ENCODE data around the gene MTMR3.

Gene MTMR3

GRCh38 chr22:29994943-29995342 lies 112.0 kb downstream of the MTMR3 start:
- DNase-seq (ENCODE audit: extremely low spot score, insufficient read length, low read depth), result no peak
- FAIRE-seq, result no peak

GRCh38 chr22:29997107-29997506 lies 114.1 kb downstream of the MTMR3 start:
- no peak for FAIRE-seq

DNA sequence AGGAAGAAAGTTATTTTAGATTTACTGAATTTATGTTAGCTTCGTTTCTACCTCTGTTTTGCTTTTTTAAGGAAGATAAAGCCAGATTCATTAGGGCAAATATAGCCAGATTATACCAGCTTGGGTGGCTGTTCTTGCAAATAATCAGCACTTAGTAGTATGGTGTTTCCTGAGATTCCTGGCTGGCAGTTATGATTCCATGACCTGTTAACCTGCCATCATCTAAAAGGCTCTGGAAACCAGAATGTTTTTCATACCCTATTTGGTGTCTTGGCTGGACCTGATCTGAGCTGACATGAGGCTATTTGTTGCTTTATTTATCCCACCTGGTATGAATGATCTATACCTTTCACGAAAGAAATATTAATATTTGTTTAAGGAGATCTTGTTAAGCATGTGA lies 114.5 kb downstream of the MTMR3 start:
- FAIRE-seq (no peak), DNase-seq (ENCODE audit: extremely low spot score, insufficient read length, low read depth) (no peak)

More at GRCh38 chr22:29997107-29997506, 114.1 kb downstream of the MTMR3 start:
- no peak for DNase-seq (ENCODE audit: extremely low spot score, insufficient read length, low read depth)

DNA sequence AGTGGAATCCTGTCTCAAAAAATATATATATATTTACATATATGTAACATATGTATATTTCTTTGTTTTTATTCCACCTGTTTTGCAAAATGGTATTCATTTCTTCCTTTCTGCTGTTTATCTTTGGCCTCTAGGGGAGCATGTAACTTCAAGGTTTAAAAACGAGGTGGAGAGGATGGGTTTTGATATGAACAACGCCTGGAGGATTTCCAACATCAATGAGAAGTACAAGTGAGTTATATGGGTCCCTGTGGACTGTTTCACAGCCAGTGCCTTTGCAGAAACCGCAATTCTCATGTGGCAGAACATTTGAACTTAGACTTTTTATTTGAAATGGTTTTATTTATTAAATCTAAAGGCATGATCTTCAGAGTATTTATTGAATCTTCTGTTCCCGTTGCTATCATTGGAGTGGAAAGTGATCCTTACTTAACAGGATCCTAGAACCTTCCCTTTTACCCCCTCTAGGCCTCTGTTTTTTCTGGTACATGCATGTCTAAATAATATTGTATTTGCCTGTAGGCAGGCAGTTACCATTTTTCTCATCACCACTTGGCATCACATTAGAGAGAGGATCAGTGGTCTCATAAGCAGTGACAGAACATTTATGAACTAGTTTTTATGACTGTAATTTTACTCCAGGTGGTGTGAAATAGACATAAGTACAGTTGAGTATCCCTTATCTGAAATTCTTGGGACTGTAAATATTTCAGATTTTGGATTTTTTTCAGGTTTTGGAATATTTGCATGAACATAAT lies 115.8 kb downstream of the MTMR3 start:
- FAIRE-seq, result peak; percentile 57
- DNase-seq (ENCODE audit: extremely low spot score, insufficient read length, low read depth), result no peak

GRCh38 chr22:30000566-30000965 lies 117.6 kb downstream of the MTMR3 start:
- FAIRE-seq (no peak), DNase-seq (ENCODE audit: extremely low spot score, insufficient read length, low read depth) (no peak)

- FAIRE-seq, result no peak
These were observed 118.5 kb downstream of the MTMR3 start for GRCh38 chr22:30001459-30001858.

DNA sequence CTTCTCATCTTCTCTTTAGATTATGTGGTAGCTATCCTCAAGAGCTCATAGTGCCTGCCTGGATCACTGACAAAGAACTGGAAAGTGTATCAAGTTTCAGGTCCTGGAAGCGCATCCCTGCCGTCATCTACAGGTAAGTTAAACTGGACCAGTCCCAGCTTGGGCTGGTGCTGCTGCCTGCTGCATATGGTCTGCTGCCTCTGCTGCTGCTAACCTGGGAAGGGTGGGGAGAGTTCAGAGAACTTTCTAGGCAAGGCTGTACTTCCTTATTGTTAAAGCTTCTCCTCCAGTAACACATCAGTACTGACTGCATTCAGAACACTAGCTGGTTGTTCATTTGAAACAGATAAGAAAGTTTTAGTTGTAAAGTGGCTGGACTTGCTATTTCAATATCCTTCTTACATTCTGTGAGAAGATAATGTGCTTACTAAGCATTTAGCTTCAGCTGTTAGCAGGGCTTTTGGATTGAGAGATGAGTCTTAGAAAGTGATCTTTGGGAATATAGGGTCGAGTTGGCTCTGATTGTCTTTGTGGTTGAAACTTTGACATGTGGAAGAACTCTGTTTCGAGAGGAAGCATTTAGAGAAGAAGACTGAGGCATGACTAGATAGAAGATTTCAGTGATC lies 120.0 kb downstream of the MTMR3 start:
- FAIRE-seq (no peak), DNase-seq (ENCODE audit: extremely low spot score, insufficient read length, low read depth) (no peak)

More at GRCh38 chr22:30001459-30001858, 118.5 kb downstream of the MTMR3 start:
- no peak for DNase-seq (ENCODE audit: extremely low spot score, insufficient read length, low read depth)

DNA sequence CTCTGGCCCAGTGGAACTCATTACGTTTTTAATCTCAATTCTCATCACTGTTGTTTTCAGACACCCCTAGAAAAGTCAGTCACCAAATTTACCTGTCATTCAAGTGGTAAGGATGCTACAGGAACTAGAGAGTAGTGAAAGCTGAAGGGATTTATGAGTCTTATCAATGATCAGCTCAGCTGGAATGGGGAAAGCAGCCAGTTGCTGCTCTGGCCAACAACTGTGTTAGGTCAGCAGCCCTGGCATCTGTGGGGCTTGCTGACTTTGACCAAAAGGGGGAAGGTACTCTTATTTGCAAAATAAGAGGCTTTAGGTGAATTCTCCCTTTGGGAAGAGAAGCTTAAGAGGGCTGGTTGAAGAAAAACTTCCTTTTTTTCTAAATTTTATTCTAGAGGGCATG lies 121.1 kb downstream of the MTMR3 start:
- FAIRE-seq, result no peak
- DNase-seq (ENCODE audit: extremely low spot score, insufficient read length, low read depth), result no peak

DNA sequence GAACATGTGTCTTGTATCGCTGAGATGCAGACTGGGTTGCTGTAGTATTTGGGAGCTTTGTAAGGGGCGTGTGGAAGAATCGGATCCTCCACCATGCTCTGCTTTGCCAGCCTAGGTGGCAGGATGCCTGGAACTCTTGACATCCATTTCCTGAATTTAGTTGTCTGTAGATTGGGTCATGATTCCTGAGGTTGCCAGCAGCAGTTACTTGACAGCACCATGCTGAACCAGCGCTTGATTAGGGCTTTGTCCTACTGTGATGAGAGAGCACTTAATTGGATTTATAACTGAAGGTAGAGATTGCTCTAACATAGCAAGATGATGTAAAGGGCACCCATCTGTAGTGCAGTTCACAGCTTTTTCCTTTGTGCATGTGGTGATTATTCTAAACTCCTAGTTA lies 121.7 kb downstream of the MTMR3 start:
- FAIRE-seq (no peak), DNase-seq (ENCODE audit: extremely low spot score, insufficient read length, low read depth) (no peak)

DNA sequence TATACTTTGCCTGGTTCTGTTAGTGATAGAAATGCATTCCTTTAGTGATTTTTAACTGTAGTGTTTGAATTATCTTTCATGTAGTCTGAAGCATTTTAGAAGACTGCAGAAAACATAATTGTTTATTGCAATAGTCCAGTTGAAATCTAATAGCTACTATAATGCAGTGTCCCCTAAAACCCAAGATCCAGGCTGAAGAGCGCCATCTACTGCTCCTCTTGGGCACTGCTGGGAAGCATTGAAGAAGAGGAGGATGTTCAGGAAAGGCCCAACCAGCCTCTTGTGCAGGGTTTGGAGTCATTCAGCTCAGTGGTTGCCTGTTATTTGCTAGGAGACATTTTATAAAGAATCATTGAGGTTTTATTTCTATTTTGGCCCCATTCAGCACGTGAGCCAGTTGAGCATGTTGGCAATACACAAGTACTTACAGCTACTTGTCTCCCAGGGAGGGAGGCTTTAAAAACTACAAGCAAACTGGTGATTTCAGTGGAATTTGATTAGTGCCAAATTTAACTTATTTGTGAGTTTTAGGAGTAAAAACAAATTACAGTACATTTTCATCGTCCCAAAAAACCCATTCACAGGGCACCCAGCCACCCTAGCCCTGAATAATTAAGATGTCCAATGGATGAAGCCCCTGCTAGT lies 122.4 kb downstream of the MTMR3 start:
- DNase-seq (ENCODE audit: extremely low spot score, insufficient read length, low read depth), result peak; percentile 23
- peak; percentile 90 for FAIRE-seq

- no peak for FAIRE-seq
- DNase-seq (ENCODE audit: extremely low spot score, insufficient read length, low read depth), result no peak
These were observed 124.4 kb downstream of the MTMR3 start for GRCh38 chr22:30007361-30007760.

- FAIRE-seq (no peak), DNase-seq (ENCODE audit: extremely low spot score, insufficient read length, low read depth) (no peak)
These were observed 125.4 kb downstream of the MTMR3 start for GRCh38 chr22:30008401-30008800.

GRCh38 chr22:30009478-30009877 lies 126.5 kb downstream of the MTMR3 start:
- no peak for FAIRE-seq
- DNase-seq (ENCODE audit: extremely low spot score, insufficient read length, low read depth), result no peak

- DNase-seq (ENCODE audit: extremely low spot score, insufficient read length, low read depth) (no peak), FAIRE-seq (no peak)
These were observed 127.9 kb downstream of the MTMR3 start for GRCh38 chr22:30010789-30011405.

- DNase-seq (ENCODE audit: extremely low spot score, insufficient read length, low read depth) (no peak), FAIRE-seq (no peak)
These were observed 130.2 kb downstream of the MTMR3 start for GRCh38 chr22:30013201-30013600.

DNA sequence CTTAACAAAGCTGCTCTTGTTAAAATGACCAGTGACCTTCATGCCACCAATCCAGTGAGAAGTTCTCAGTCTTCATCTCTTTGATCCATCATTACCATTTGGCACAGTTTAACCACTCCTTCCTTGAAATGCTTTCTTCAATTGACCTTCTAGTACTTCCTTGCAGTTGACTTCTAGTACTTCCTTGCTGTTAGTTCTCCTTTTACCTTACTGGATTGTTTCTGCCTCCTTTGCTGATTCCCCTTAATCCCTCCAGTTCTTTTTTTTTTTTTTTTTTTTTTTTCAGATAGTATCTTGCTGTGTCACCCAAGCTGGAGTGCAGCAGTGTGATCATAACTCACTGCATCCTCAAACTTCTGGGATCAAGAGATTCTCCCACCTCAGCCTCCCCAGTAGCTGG lies 131.3 kb downstream of the MTMR3 start:
- FAIRE-seq (no peak), DNase-seq (ENCODE audit: extremely low spot score, insufficient read length, low read depth) (no peak)

GRCh38 chr22:30015229-30015797 lies 132.3 kb downstream of the MTMR3 start:
- FAIRE-seq (no peak), DNase-seq (ENCODE audit: extremely low spot score, insufficient read length, low read depth) (no peak)

GRCh38 chr22:30015846-30016245 lies 132.9 kb downstream of the MTMR3 start:
- DNase-seq (ENCODE audit: extremely low spot score, insufficient read length, low read depth), result no peak
- FAIRE-seq, result no peak

GRCh38 chr22:30016596-30016995 lies 133.6 kb downstream of the MTMR3 start:
- FAIRE-seq (no peak), DNase-seq (ENCODE audit: extremely low spot score, insufficient read length, low read depth) (no peak)

GRCh38 chr22:30017375-30018223 lies 134.6 kb downstream of the MTMR3 start:
- FAIRE-seq (no peak), DNase-seq (ENCODE audit: extremely low spot score, insufficient read length, low read depth) (no peak)

All from GM18507 (cell line).